DND-41 (cell line): ENCODE results near the gene PLEKHO1.

Source experiments
- ATAC-seq: fragments of 200-7000 bp; cut with Tn5 transposase; 3 replicates; pipeline ENCODE4 v1.9.1; 2021; ENCODE audit warnings: low read depth; ENCODE audit not compliant: insufficient read depth
- DNase-seq: peaks from one replicate; pipeline ENCODE4 v3.0.0-alpha.2; 2020
- H2AFZ ChIP-seq: 2 replicates; pipeline ENCODE4 v1.6.0; 2012; ENCODE audit warnings: low read depth, low read length
- H3K27ac ChIP-seq: 2 replicates; pipeline ENCODE4 v1.5.1; 2012; ENCODE audit warnings: low read length, inconsistent platforms
- H3K27me3 ChIP-seq: fragments of 200-600 bp; sonication (generic); 2 replicates; pipeline ENCODE4 v1.6.0; 2012; ENCODE audit warnings: low read length, mild to moderate bottlenecking, inconsistent platforms; ENCODE audit not compliant: insufficient read depth, poor library complexity
- H3K36me3 ChIP-seq: 2 replicates; pipeline ENCODE4 v1.5.1; 2012; ENCODE audit warnings: low read length, inconsistent platforms; ENCODE audit not compliant: insufficient read depth
- H3K4me1 ChIP-seq: 2 replicates; pipeline ENCODE4 v1.5.1; 2012; ENCODE audit warnings: mild to moderate bottlenecking, low read length; ENCODE audit not compliant: insufficient read depth
- H3K4me2 ChIP-seq: 2 replicates; pipeline ENCODE4 v1.6.0; 2012; ENCODE audit warnings: mild to moderate bottlenecking, moderate library complexity, low read length, inconsistent platforms; ENCODE audit not compliant: insufficient read depth
- H3K4me3 ChIP-seq, 2 experiments: fragments of 200-600 bp in 1 of 2; shearing (Covaris generic) in 1 of 2; 2 replicates each; pipeline ENCODE4 v1.5.1; 2012 to 2016; ENCODE audit warnings: inconsistent platforms in 2 of 2, low read length in 2 of 2, mild to moderate bottlenecking in 2 of 2, low read depth in 1 of 2, moderate library complexity in 1 of 2
- H3K79me2 ChIP-seq: 2 replicates; pipeline ENCODE4 v1.6.0; 2012; ENCODE audit warnings: low read length, inconsistent platforms; ENCODE audit not compliant: insufficient read depth
- H3K9ac ChIP-seq: 2 replicates; pipeline ENCODE4 v1.6.0; 2012; ENCODE audit warnings: low read depth, mild to moderate bottlenecking, inconsistent platforms, low read length, moderate library complexity
- H3K9me3 ChIP-seq: 2 replicates; pipeline ENCODE4 v1.5.1; 2012; ENCODE audit warnings: low read length, moderate library complexity, mild to moderate bottlenecking, inconsistent platforms; ENCODE audit not compliant: insufficient read depth, severe bottlenecking
- H4K20me1 ChIP-seq: 2 replicates; pipeline ENCODE4 v1.6.0; 2012; ENCODE audit warnings: low read length; ENCODE audit not compliant: insufficient read depth
- EZH2 ChIP-seq: IDR thresholded peaks from 3 replicates; pipeline ENCODE4 v1.6.1; 2012; ENCODE audit warnings: borderline replicate concordance, low read depth, mild to moderate bottlenecking, moderate library complexity, low read length, inconsistent platforms; ENCODE audit not compliant: severe bottlenecking
- TF ChIP-seq, protein P1 (sequence below): IDR thresholded peaks from 2 replicates; pipeline ENCODE4 v1.5.1; 2012; ENCODE audit warnings: borderline replicate concordance, low read length, moderate library complexity, mild to moderate bottlenecking; ENCODE audit not compliant: poor library complexity, severe bottlenecking; ENCODE audit errors: extremely low read depth

The PLEKHO1 gene

DNA sequence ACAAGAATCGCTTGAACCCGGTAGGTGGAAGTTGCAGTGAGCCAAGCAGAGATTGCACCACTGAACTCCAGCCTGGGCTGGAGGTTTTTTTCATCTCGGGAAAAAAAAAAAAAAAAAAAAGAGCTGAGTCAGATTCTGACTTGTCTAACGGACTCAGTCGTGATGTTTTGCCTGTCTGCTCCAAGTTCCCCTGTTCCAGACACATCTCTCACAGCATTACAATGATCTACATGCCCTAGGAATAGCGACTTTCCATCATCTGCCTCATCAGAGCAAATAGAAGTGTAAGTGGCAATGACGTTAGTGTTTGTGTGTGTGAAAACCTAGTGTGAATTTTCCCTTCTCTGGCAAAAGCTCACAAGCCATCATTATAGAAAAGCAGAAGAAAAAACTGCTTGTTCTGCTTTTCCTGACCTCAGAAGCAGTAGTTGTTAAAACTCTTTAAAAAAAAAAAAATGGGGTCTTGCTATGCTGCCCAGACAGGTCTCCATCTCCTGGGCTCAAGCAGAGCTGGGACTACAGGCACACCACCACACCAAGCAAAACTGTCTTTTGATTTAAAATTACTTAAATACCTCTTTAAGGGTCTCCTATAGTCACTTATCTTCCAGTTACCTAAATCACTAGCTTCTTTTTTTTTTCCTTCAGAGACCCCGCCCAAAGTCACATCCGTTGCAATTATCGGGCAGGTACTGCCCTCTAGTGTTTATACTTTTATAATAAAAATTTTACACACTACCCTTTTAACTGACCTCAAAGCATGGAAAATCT, 37.3 kb downstream of the PLEKHO1 start:
- Histone ChIP-seq H3K9ac (no peak overlapping the region), H3K79me2 (no peaks in the 10 kb centered on the region), H3K27ac (no peak overlapping the region), H3K4me1 (peaks cover 12% of the 10 kb centered on the region; the same call in 1 of the 2 replicates), H4K20me1 (no peaks in the 10 kb centered on the region), H3K36me3 (no peaks in the 10 kb centered on the region), H3K4me3 (no peak overlapping the region), H3K4me2 (peak overlapping the region; percentile 25), H2AFZ (peak overlapping the region; percentile 62; the same call in 1 of the 2 replicates), H3K9me3 (no peaks in the 10 kb centered on the region), H3K27me3 (no peaks in the 10 kb centered on the region)
- DNase-seq (peak; percentile 48), ATAC-seq (peak; percentile 90)
- TF ChIP-seq, protein P1, sequence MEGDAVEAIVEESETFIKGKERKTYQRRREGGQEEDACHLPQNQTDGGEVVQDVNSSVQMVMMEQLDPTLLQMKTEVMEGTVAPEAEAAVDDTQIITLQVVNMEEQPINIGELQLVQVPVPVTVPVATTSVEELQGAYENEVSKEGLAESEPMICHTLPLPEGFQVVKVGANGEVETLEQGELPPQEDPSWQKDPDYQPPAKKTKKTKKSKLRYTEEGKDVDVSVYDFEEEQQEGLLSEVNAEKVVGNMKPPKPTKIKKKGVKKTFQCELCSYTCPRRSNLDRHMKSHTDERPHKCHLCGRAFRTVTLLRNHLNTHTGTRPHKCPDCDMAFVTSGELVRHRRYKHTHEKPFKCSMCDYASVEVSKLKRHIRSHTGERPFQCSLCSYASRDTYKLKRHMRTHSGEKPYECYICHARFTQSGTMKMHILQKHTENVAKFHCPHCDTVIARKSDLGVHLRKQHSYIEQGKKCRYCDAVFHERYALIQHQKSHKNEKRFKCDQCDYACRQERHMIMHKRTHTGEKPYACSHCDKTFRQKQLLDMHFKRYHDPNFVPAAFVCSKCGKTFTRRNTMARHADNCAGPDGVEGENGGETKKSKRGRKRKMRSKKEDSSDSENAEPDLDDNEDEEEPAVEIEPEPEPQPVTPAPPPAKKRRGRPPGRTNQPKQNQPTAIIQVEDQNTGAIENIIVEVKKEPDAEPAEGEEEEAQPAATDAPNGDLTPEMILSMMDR: peak; percentile 44
- no peak for TF ChIP-seq EZH2

DNA sequence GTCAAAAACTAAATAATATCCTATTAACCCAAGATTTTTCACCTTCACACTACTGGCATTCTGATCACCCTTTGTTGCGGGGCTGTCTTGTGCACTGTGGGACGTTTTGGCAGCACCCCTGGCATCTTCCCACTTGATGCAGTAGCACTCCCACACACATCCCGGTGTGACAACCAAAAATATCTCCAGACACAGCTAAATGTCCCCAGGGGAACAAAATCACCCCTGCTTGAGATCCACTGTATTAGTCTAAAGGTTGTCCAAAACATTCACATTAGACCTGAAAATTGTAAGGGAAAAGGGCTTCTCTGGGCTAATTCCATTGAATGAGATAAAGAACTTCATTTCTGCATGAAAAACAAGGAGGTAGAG, 37.8 kb downstream of the PLEKHO1 start:
- Histone ChIP-seq H3K27me3 (no peaks in the 10 kb centered on the region), H2AFZ (peak overlapping the region; percentile 62; the same call in 1 of the 2 replicates), H3K4me3 (no peak overlapping the region), H3K4me1 (peaks cover 12% of the 10 kb centered on the region; the same call in 1 of the 2 replicates), H3K36me3 (no peaks in the 10 kb centered on the region), H3K9me3 (no peaks in the 10 kb centered on the region), H3K9ac (no peak overlapping the region), H4K20me1 (no peaks in the 10 kb centered on the region), H3K4me2 (no peak overlapping the region; the same call in 1 of the 2 replicates), H3K27ac (no peak overlapping the region), H3K79me2 (no peaks in the 10 kb centered on the region)
- DNase-seq: no peak
- TF ChIP-seq EZH2: no peak
- TF ChIP-seq, protein P1: peak; percentile 0
- ATAC-seq: peak; percentile 64

DNA sequence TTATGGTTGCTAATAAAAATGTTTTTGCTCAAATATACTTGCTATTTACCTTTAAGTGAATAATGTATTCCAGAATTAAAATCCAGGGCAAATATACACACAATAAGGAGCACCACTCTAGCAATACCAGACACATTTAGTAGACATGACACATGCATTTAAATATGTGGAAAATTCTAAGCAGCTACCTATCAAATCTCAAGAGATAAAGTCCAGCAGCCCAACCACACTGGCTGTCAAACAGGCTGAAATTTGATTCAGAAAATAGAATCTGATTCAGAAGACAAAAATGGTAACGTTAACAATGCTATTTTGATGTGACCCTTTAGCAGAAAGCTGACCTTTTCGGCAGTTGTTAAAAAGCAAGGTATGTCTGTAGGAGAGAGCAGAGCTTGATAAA, 42.3 kb downstream of the PLEKHO1 start:
- Histone ChIP-seq H4K20me1 (no peaks in the 10 kb centered on the region), H3K9ac (no peak overlapping the region), H3K4me1 (peaks cover 6% of the 10 kb centered on the region; the same call in 1 of the 2 replicates), H3K4me3 (no peak overlapping the region), H2AFZ (no peak overlapping the region), H3K4me2 (no peak overlapping the region), H3K36me3 (no peaks in the 10 kb centered on the region), H3K9me3 (no peaks in the 10 kb centered on the region), H3K79me2 (no peaks in the 10 kb centered on the region), H3K27ac (no peak overlapping the region), H3K27me3 (no peaks in the 10 kb centered on the region)
- TF ChIP-seq, protein P1: no peak
- TF ChIP-seq EZH2: no peak
- no peak for DNase-seq
- ATAC-seq: no peak
